Body of pancreas (tissue), 4 donors: ENCODE data around the gene CMKLR1.

Experiments used
- POLR2A ChIP-seq, 3 donors: fragments of 450-650 bp; IDR thresholded peaks; one replicate each; pipeline ENCODE4 v1.6.1; 2016; ENCODE audit warnings: antibody characterized with exemption in 3 of 3, mild to moderate bottlenecking in 2 of 3
- TF ChIP-seq, protein P1 (sequence below), 7 experiments: fragments of 450-650 bp in 4 of 7; fragments of 200-600 bp in 3 of 7; sonication (generic) in 3 of 7; IDR thresholded peaks; one replicate each; pipeline ENCODE4 v1.5.1; 2016 to 2019; ENCODE audit warnings: antibody characterized with exemption in 7 of 7

DNA sequence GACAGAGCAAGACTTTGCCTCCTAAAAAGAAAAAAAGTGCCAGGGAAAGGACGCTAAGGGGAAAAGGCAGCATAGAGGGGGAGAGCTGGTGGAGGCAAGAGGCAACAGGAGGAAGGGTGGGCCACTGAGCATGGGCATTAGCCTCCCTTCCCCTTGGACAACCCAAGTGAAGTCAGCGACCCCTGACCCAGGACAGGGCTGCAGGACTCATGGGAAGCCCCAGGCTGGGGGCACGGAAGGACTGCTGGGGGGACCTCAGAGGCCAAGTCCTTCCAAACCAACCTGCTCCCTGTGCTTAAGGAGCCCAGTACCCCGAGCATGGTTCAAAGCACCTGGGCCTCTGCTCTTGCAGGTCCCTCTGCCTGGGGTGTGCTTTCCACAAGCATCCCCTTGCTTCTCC lies 27.5 kb downstream of the CMKLR1 start:
- TF ChIP-seq, protein P1, sequence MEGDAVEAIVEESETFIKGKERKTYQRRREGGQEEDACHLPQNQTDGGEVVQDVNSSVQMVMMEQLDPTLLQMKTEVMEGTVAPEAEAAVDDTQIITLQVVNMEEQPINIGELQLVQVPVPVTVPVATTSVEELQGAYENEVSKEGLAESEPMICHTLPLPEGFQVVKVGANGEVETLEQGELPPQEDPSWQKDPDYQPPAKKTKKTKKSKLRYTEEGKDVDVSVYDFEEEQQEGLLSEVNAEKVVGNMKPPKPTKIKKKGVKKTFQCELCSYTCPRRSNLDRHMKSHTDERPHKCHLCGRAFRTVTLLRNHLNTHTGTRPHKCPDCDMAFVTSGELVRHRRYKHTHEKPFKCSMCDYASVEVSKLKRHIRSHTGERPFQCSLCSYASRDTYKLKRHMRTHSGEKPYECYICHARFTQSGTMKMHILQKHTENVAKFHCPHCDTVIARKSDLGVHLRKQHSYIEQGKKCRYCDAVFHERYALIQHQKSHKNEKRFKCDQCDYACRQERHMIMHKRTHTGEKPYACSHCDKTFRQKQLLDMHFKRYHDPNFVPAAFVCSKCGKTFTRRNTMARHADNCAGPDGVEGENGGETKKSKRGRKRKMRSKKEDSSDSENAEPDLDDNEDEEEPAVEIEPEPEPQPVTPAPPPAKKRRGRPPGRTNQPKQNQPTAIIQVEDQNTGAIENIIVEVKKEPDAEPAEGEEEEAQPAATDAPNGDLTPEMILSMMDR (IDR thresholded peaks at IDR 0.05) = no peak
- no peak for TF ChIP-seq POLR2A (IDR thresholded peaks at IDR 0.05)
